Upper lobe of left lung (tissue), 4 donors: Measurements from ENCODE around the gene ALDH9A1.

Experiments
- POLR2A ChIP-seq, 4 donors: fragments of 450-650 bp; IDR thresholded peaks; one replicate each; pipeline ENCODE4 v1.5.1; 2016 to 2017; ENCODE audit warnings: antibody characterized with exemption in 4 of 4, mild to moderate bottlenecking in 2 of 4
- TF ChIP-seq, protein P1 (sequence below), 6 experiments: fragments of 450-650 bp in 4 of 6; fragments of 200-600 bp in 2 of 6; sonication (generic) in 2 of 6; IDR thresholded peaks; one replicate each; pipeline ENCODE4 v1.5.1; 2016 to 2019; ENCODE audit warnings: antibody characterized with exemption in 6 of 6

DNA sequence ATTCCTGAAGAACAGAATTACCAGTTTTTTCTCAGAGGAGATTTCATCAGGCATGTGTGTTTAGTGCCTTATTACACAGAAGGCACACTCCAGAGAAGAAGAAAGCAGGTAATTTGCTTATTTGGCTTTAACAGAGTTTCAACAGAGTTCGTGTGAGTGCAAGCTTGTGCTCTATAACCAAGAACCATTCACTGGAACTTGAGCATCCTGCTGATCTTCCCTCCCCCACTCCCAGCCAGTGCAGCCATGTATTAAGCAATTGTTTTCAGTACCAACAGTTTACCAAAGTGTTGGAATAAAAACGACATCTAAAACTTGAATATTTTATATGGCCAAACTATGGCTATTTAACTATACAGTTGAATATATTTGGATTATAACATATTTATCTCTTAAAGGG is 63.0 kb downstream of the ALDH9A1 start:
- TF ChIP-seq, protein P1, sequence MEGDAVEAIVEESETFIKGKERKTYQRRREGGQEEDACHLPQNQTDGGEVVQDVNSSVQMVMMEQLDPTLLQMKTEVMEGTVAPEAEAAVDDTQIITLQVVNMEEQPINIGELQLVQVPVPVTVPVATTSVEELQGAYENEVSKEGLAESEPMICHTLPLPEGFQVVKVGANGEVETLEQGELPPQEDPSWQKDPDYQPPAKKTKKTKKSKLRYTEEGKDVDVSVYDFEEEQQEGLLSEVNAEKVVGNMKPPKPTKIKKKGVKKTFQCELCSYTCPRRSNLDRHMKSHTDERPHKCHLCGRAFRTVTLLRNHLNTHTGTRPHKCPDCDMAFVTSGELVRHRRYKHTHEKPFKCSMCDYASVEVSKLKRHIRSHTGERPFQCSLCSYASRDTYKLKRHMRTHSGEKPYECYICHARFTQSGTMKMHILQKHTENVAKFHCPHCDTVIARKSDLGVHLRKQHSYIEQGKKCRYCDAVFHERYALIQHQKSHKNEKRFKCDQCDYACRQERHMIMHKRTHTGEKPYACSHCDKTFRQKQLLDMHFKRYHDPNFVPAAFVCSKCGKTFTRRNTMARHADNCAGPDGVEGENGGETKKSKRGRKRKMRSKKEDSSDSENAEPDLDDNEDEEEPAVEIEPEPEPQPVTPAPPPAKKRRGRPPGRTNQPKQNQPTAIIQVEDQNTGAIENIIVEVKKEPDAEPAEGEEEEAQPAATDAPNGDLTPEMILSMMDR (IDR thresholded peaks at IDR 0.05): no peak
- no peak for TF ChIP-seq POLR2A (IDR thresholded peaks at IDR 0.05)
